ENCODE measurements around the gene PPEF1. TPM values are rescaled to one million over a fixed set of nuclear protein-coding genes. Genes with fewer than 3 reads are reported as not detected.

Gene PPEF1
- total and polyA plus RNA-seq, 2 of the 4 experiments (the other 2 are of a cell fraction), result not detected

GRCh38 chrX:18792828-18793227 lies 85.4 kb downstream of the PPEF1 start:
- H2AK5ac ChIP-seq (ENCODE audit: low read depth, low read length), result no peak overlapping the region
- H4K5ac ChIP-seq (ENCODE audit: low read depth, low read length), result no peak overlapping the region
- no peak overlapping the region for H4K91ac ChIP-seq (ENCODE audit: insufficient read depth, low read depth, low read length)
- no peaks in the 10 kb centered on the region for H3K9me1 ChIP-seq (ENCODE audit: insufficient read depth, low read length)
- H2AK9ac ChIP-seq (replicated peaks; ENCODE audit: low read depth, low read length, poor library complexity), result no peak overlapping the region
- no peak overlapping the region for H3K14ac ChIP-seq (replicated peaks; ENCODE audit: low read depth, low read length)
- no peaks in the 10 kb centered on the region for H3K9me3 ChIP-seq (ENCODE audit: control insufficient read depth, insufficient read depth, low read length)
- no peak overlapping the region for H3K4ac ChIP-seq (ENCODE audit: low read depth, low read length)
- intact Hi-C loops (cut with micrococcal nuclease), result no loop called here
- BruUV-seq (replicated peaks), result no TSS peak
- TF ChIP-seq MXI1 (IDR thresholded peaks at IDR 0.05; ENCODE audit: borderline replicate concordance, low read depth, low read length) (no peak), FOS (IDR thresholded peaks at IDR 0.05; ENCODE audit: low read depth, low read length) (no peak), USF2 (IDR thresholded peaks at IDR 0.05; ENCODE audit: low read depth, low read length) (no peak), RCOR1 (IDR thresholded peaks at IDR 0.05; ENCODE audit: insufficient replicate concordance, low read length) (no peak), ELK1 (IDR thresholded peaks at IDR 0.05; ENCODE audit: borderline replicate concordance, low read depth, low read length) (no peak), RAD21 (IDR thresholded peaks at IDR 0.05; ENCODE audit: low read length) (no peak), MAFK (IDR thresholded peaks at IDR 0.05; ENCODE audit: low read depth, low read length) (no peak), CHD1 (IDR thresholded peaks at IDR 0.05; ENCODE audit: low read depth, low read length) (no peak), MAZ (IDR thresholded peaks at IDR 0.05; ENCODE audit: borderline replicate concordance, low read depth, low read length) (no peak), BHLHE40 (IDR thresholded peaks at IDR 0.05; ENCODE audit: low read depth, low read length) (no peak), POLR2A (IDR thresholded peaks at IDR 0.05; ENCODE audit: low read depth, low read length) (no peak), RFX5 (IDR thresholded peaks at IDR 0.05; ENCODE audit: low read depth, low read length) (no peak), NFE2L2 (IDR thresholded peaks at IDR 0.05; ENCODE audit: low read depth, low read length) (no peak), SMC3 (IDR thresholded peaks at IDR 0.05; ENCODE audit: low read depth, low read length) (no peak), CTCF (conservative IDR thresholded peaks at IDR 0.05; ENCODE audit: low read depth, low read length) (no peak)
- no peak overlapping the region for H3K4me2 ChIP-seq (ENCODE audit: low read depth, low read length)
- DNase-seq, result no peak
- H2AFZ ChIP-seq (replicated peaks; ENCODE audit: low read length, poor library complexity), result no peak overlapping the region
- dilution Hi-C loops (cut with HindIII; ENCODE audit: low sequenced_read_pairs, unreplicated experiment), result no loop called here
- no peak overlapping the region for H3K23ac ChIP-seq (ENCODE audit: low read depth, low read length)
- no peaks in the 10 kb centered on the region for H3K4me1 ChIP-seq (ENCODE audit: control insufficient read depth, insufficient read depth, low read length)
- ChIA-PET CTCF (no interaction called here), POLR2A (ENCODE audit: unreplicated experiment) (no interaction called here)
- no peak overlapping the region for H3K56ac ChIP-seq (ENCODE audit: extremely low read depth, insufficient read depth, low read length)
- no peak for ATAC-seq (ENCODE audit: low read depth)
- no peaks in the 10 kb centered on the region for H3K36me3 ChIP-seq (ENCODE audit: control insufficient read depth, insufficient read depth, low read length)
- no peak overlapping the region for H2BK120ac ChIP-seq (ENCODE audit: low read depth, low read length)
- no peaks in the 10 kb centered on the region for H4K20me1 ChIP-seq (ENCODE audit: insufficient read depth, low read length)
- no peak overlapping the region for H4K8ac ChIP-seq (ENCODE audit: low read depth in 2 of 2, low read length in 2 of 2)
- H3K18ac ChIP-seq (ENCODE audit: low read depth, low read length), result no peak overlapping the region
- no peaks in the 10 kb centered on the region for H3K79me1 ChIP-seq (ENCODE audit: low read depth in 1 of 2, low read length in 2 of 2)
- H2BK20ac ChIP-seq (ENCODE audit: low read depth, low read length), result no peak overlapping the region
- in situ Hi-C loops (cut with MboI; ENCODE audit: low sequenced_read_pairs), result no loop called here
- H2BK15ac ChIP-seq (ENCODE audit: low read depth, low read length), result no peak overlapping the region
- no peak overlapping the region for H2BK5ac ChIP-seq (ENCODE audit: low read depth, low read length, poor library complexity, severe bottlenecking)
- no peak overlapping the region for H3K9ac ChIP-seq (ENCODE audit: low read depth, low read length)
- no peak overlapping the region for H3K4me3 ChIP-seq (ENCODE audit: insufficient read depth, low read depth, low read length)
- H3K27me3 ChIP-seq (ENCODE audit: control insufficient read depth, insufficient read depth, low read length), result no peaks in the 10 kb centered on the region
- H3K27ac ChIP-seq (ENCODE audit: insufficient read depth, low read length), result no peak overlapping the region
